Measurements from ENCODE around the gene EME1. TPM values are rescaled to one million over a fixed set of nuclear protein-coding genes. Genes with fewer than 3 reads are reported as not detected.

The EME1 gene
- total and polyA plus RNA-seq, 2 of the 13 experiments (the other 11 are each of a cell fraction or from before 2014, with no cell fraction given), result 20.7 to 24.6 TPM

GRCh38 chr17:50372758-50373556 lies at the start of gene EME1, which contains the start of gene MRPL27 (continued):
- peak; percentile 83 for TF ChIP-seq ZNF639 (CRISPR knock-in tag; conservative IDR thresholded peaks at IDR 0.05)
- peak; percentile 92; the same call in 1 of the 2 replicates for TF ChIP-seq ZNF235 (CRISPR knock-in tag; IDR thresholded peaks at IDR 0.05; ENCODE audit: borderline replicate concordance)
- TF ChIP-seq ZNF282 (IDR thresholded peaks at IDR 0.05; ENCODE audit: partially characterized antibody), result no peak
- TF ChIP-seq BRD4 (CRISPR knock-in tag; IDR thresholded peaks at IDR 0.05), result peak; percentile 96
- no peak for TF ChIP-seq GLMP (CRISPR knock-in tag; IDR thresholded peaks at IDR 0.05; ENCODE audit: borderline replicate concordance)
- TF ChIP-seq MBNL3 (CRISPR knock-in tag; conservative IDR thresholded peaks at IDR 0.05), result no peak
- peak; percentile 96 for TF ChIP-seq HDAC2 (CRISPR knock-in tag; IDR thresholded peaks at IDR 0.05)
- TF ChIP-seq ZNF234 (CRISPR knock-in tag; conservative IDR thresholded peaks at IDR 0.05), result 0 out of 2 replicates have a peak, but pooled peaks have one; percentile 94
- TF ChIP-seq PRDM15 (CRISPR knock-in tag; IDR thresholded peaks at IDR 0.05), result 0 out of 2 replicates have a peak, but pooled peaks have one; percentile 51
- peak; percentile 61; the same call in 1 of the 2 replicates for TF ChIP-seq HNRNPL (IDR thresholded peaks at IDR 0.05; ENCODE audit: low read depth, low read length)
- peak; percentile 72; the same call in 1 of the 2 replicates for TF ChIP-seq ZSCAN25 (CRISPR knock-in tag; IDR thresholded peaks at IDR 0.05)
- peak; percentile 81; the same call in 1 of the 2 replicates for TF ChIP-seq FOXK2 (IDR thresholded peaks at IDR 0.05)
- TF ChIP-seq SETDB1 (CRISPR knock-in tag; IDR thresholded peaks at IDR 0.05; ENCODE audit: borderline replicate concordance), result 0 out of 2 replicates have a peak, but pooled peaks have one; percentile 69
- peak; percentile 90; the same call in 1 of the 2 replicates for TF ChIP-seq ZBTB49 (CRISPR knock-in tag; IDR thresholded peaks at IDR 0.05; ENCODE audit: borderline replicate concordance)
- no peak for TF ChIP-seq NCOA5 (CRISPR knock-in tag; IDR thresholded peaks at IDR 0.05)
- peak; percentile 84; the same call in 1 of the 2 replicates for TF ChIP-seq NFATC3 (CRISPR knock-in tag; IDR thresholded peaks at IDR 0.05)
- TF ChIP-seq ZNF431 (CRISPR knock-in tag; IDR thresholded peaks at IDR 0.05; ENCODE audit: borderline replicate concordance, low read depth), result no peak; the same call in 1 of the 2 replicates
- no peak for TF ChIP-seq ZNF75D (CRISPR knock-in tag; IDR thresholded peaks at IDR 0.05; ENCODE audit: borderline replicate concordance)
- peak; percentile 79; the same call in 1 of the 2 replicates for TF ChIP-seq ZNF335 (CRISPR knock-in tag; IDR thresholded peaks at IDR 0.05)
- 0 out of 2 replicates have a peak, but pooled peaks have one; percentile 26 for TF ChIP-seq ZNF549 (CRISPR knock-in tag; IDR thresholded peaks at IDR 0.05)
